ENCODE data around the gene CES3. TPM values are rescaled to one million over a fixed set of nuclear protein-coding genes. Genes with fewer than 3 reads are reported as not detected.

Gene CES3
- total RNA-seq, 2 experiments from 2014 or later = 1.1 to 1.3 TPM

GRCh38 chr16:66968847-66969246 is 7.8 kb downstream of the CES3 start:
- H3K9me3 ChIP-seq (ENCODE audit: control insufficient read depth in 1 of 2, insufficient read depth in 1 of 2, low read length in 2 of 2) = no peaks in the 10 kb centered on the region
- CTCF ChIA-PET = interaction anchor here (1.2 kb wide), 1 partner anchor 15 kb away, joined by 3 read pairs; no protein-coding TSS in a partner anchor

DNA sequence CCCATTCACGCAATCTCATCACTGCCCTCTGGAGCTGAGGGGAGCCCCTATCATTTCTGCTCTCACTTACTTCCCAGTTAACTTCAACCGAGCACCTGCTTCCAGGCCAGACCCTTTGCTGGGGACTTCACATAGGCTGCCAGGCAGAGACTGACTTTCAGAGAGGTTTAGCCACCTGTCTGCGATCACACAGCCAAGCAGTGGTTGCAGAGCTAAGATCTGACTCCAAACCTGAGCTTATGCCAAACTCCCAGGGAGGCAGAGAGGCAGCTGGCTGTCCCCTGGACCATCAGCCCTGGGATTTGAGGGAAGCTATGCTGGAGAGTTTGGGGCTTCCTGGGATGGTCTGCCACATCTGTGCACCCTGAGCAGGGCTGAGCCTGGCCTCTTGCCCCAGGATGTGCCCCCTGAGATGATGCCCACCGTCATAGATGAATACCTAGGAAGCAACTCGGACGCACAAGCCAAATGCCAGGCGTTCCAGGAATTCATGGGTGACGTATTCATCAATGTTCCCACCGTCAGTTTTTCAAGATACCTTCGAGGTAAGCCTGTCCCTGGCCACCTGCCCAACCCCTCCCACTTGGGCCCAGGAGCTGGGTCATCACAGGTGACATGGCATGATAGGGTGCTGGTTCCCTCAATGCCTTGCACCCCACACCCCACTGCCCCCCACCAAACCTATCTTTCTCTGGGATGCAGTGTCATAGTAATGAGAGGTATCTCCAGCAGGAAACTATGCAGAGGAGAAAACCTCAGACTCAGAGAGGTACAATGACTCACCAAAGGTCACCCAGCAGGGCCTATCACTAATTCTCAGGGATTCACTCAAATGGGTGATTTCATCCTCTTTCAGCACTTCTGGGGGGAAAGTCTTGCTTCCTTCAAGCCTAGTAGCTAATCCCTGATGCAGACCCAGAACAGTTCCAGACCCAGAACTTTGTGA is 10.0 kb downstream of the CES3 start:
- no peak for ATAC-seq (ENCODE audit: poor library complexity)
- intact Hi-C loops (cut with DNase I, micrococcal nuclease) = loop anchor here in 1 of 2 experiments (10.0 kb wide), 1 partner anchor 444 kb away; the partner anchor contains the start of gene ZDHHC1

More at GRCh38 chr16:66968847-66969246, 7.8 kb downstream of the CES3 start:
- Histone ChIP-seq H3K27me3 (ENCODE audit: control insufficient read depth in 1 of 2, insufficient read depth in 2 of 2, low read length in 2 of 2) (no peaks in the 10 kb centered on the region), H3K27ac (ENCODE audit: low read depth in 1 of 2, low read length in 2 of 2) (no peak overlapping the region), H3K4me1 (ENCODE audit: insufficient read depth, low read length) (no peaks in the 10 kb centered on the region), H3K36me3 (ENCODE audit: insufficient read depth, low read length) (no peaks in the 10 kb centered on the region), H3K4me3 (ENCODE audit: low read length) (no peak overlapping the region)
- H3K4me3 Mint-ChIP-seq = no peak overlapping the region
- H3K36me3 Mint-ChIP-seq (ENCODE audit: low read depth) = no peaks in the 10 kb centered on the region
- DNase-seq (no peak), ATAC-seq (ENCODE audit: poor library complexity) (no peak)
- TF ChIP-seq CTCF (IDR thresholded peaks at IDR 0.05) = no peak
- H3K4me1 Mint-ChIP-seq (ENCODE audit: low read depth) = no peaks in the 10 kb centered on the region
- H3K27ac Mint-ChIP-seq = no peak overlapping the region
- no peaks in the 10 kb centered on the region for H3K9me3 Mint-ChIP-seq
- intact Hi-C loops (cut with DNase I, micrococcal nuclease) = no loop called here
- POLR2A ChIA-PET = no interaction called here
- no peaks in the 10 kb centered on the region for H3K27me3 Mint-ChIP-seq

DNA sequence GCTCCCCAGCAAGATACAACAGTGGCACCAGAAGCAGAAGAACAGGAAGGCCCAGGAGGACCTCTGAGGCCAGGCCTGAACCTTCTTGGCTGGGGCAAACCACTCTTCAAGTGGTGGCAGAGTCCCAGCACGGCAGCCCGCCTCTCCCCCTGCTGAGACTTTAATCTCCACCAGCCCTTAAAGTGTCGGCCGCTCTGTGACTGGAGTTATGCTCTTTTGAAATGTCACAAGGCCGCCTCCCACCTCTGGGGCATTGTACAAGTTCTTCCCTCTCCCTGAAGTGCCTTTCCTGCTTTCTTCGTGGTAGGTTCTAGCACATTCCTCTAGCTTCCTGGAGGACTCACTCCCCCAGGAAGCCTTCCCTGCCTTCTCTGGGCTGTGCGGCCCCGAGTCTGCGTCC is 11.9 kb downstream of the CES3 start:
- peaks cover 12% of the 10 kb centered on the region for H3K4me1 ChIP-seq (ENCODE audit: insufficient read depth, low read length)
- ChIA-PET CTCF (interaction anchor here (1.5 kb wide), 1 partner anchor 182 kb away, joined by 4 read pairs; no protein-coding TSS in a partner anchor), POLR2A (no interaction called here)
- no peaks in the 10 kb centered on the region for H3K36me3 ChIP-seq (ENCODE audit: insufficient read depth, low read length)
- H3K4me3 ChIP-seq (ENCODE audit: low read length) = no peak overlapping the region
- peaks cover 3% of the 10 kb centered on the region for H3K27me3 Mint-ChIP-seq
- H3K27ac ChIP-seq (ENCODE audit: low read depth in 1 of 2, low read length in 2 of 2) = no peak overlapping the region
- no peaks in the 10 kb centered on the region for H3K27me3 ChIP-seq (ENCODE audit: control insufficient read depth in 1 of 2, insufficient read depth in 2 of 2, low read length in 2 of 2)
- H3K4me3 Mint-ChIP-seq = no peak overlapping the region
- H3K9me3 ChIP-seq (ENCODE audit: control insufficient read depth in 1 of 2, insufficient read depth in 1 of 2, low read length in 2 of 2) = no peaks in the 10 kb centered on the region
- H3K9me3 Mint-ChIP-seq = no peaks in the 10 kb centered on the region
- intact Hi-C loops (cut with DNase I, micrococcal nuclease) = loop anchor here in 1 of 2 experiments (10.0 kb wide), 1 partner anchor 442 kb away; the partner anchor contains the start of gene ZDHHC1
- peaks cover 5% of the 10 kb centered on the region for H3K4me1 Mint-ChIP-seq (ENCODE audit: low read depth)
- no peak overlapping the region for H3K27ac Mint-ChIP-seq
- H3K36me3 Mint-ChIP-seq (ENCODE audit: low read depth) = no peaks in the 10 kb centered on the region
- DNase-seq = no peak
- TF ChIP-seq CTCF (IDR thresholded peaks at IDR 0.05) = no peak
- no peak for ATAC-seq (ENCODE audit: poor library complexity)

More for the DNA sequence above, 10.0 kb downstream of the CES3 start:
- Histone ChIP-seq H3K27ac (ENCODE audit: low read depth in 1 of 2, low read length in 2 of 2) (no peak overlapping the region), H3K36me3 (ENCODE audit: insufficient read depth, low read length) (no peaks in the 10 kb centered on the region), H3K9me3 (ENCODE audit: control insufficient read depth in 1 of 2, insufficient read depth in 1 of 2, low read length in 2 of 2) (no peaks in the 10 kb centered on the region), H3K4me3 (ENCODE audit: low read length) (no peak overlapping the region), H3K27me3 (ENCODE audit: control insufficient read depth in 1 of 2, insufficient read depth in 2 of 2, low read length in 2 of 2) (no peaks in the 10 kb centered on the region), H3K4me1 (ENCODE audit: insufficient read depth, low read length) (peaks cover 6% of the 10 kb centered on the region)
- H3K27ac Mint-ChIP-seq = no peak overlapping the region
- no peaks in the 10 kb centered on the region for H3K9me3 Mint-ChIP-seq
- H3K4me1 Mint-ChIP-seq (ENCODE audit: low read depth) = peaks cover 5% of the 10 kb centered on the region
- CTCF ChIA-PET = no interaction called here
- DNase-seq = no peak
- H3K27me3 Mint-ChIP-seq = no peaks in the 10 kb centered on the region
- POLR2A ChIA-PET = no interaction called here
- H3K4me3 Mint-ChIP-seq = no peak overlapping the region
- TF ChIP-seq CTCF (IDR thresholded peaks at IDR 0.05) = no peak
- no peaks in the 10 kb centered on the region for H3K36me3 Mint-ChIP-seq (ENCODE audit: low read depth)

All from CD4-positive, alpha-beta T cell (primary cell).